Panc1 (cell line): ENCODE measurements around the gene GLIS2. TPM values are rescaled to one million over a fixed set of nuclear protein-coding genes. Genes with fewer than 3 reads are reported as not detected.

ENCODE experiments used
- ATAC-seq: fragments of 200-7000 bp; cut with Tn5 transposase; 2 replicates; pipeline ENCODE4 v1.9.1; 2020; ENCODE audit warnings: mild to moderate bottlenecking, moderate library complexity
- BruUV-seq: library from RNA; stranded (reverse); fragments of 400-500 nt; replicated peaks from 2 replicates; lab custom pipeline; 2021; lab: Mats Ljungman, UMichigan
- CTCF ChIA-PET: fragments of 300-600 bp; sonication (Branson Sonifier 250); formaldehyde crosslinking; loops from one replicate; lab custom pipeline; 2022; ENCODE audit warnings: antibody characterized with exemption; lab: Charles Lee
- POLR2A ChIA-PET: fragments of 300-600 bp; sonication (Branson Sonifier 250); formaldehyde crosslinking; loops from one replicate; lab custom pipeline; 2022; ENCODE audit warnings: antibody characterized with exemption; lab: Charles Lee
- DNase-seq: peaks from one replicate; pipeline ENCODE4 v3.0.0-alpha.2; 2010; ENCODE audit warnings: low read depth, low spot score
- H3K27ac ChIP-seq: 2 replicates; pipeline ENCODE4 v1.5.1; 2011; ENCODE audit warnings: mild to moderate bottlenecking, low read length, inconsistent platforms
- H3K27me3 ChIP-seq: fragments of 200-500 bp; sonication (Bioruptor generic); 2 replicates; pipeline ENCODE4 v1.6.0; 2014; ENCODE audit warnings: low read length, inconsistent platforms; ENCODE audit not compliant: control insufficient read depth, insufficient read depth
- H3K36me3 ChIP-seq: fragments of 200-500 bp; sonication (Bioruptor generic); 2 replicates; pipeline ENCODE4 v1.5.1; 2014; ENCODE audit warnings: inconsistent platforms, mild to moderate bottlenecking, low read length, moderate library complexity; ENCODE audit not compliant: control insufficient read depth, insufficient read depth
- H3K4me1 ChIP-seq: 2 replicates; pipeline ENCODE4 v1.5.1; 2011; ENCODE audit warnings: inconsistent platforms, mild to moderate bottlenecking, low read length, moderate library complexity; ENCODE audit not compliant: control insufficient read depth, insufficient read depth
- H3K4me3 ChIP-seq, 2 experiments: 2 replicates each; pipeline ENCODE4 v1.5.1; 2011 to 2012; ENCODE audit warnings: low read depth in 2 of 2, low read length in 2 of 2, mild to moderate bottlenecking in 2 of 2, inconsistent platforms in 1 of 2, moderate library complexity in 1 of 2
- H3K9me3 ChIP-seq: fragments of 200-500 bp; sonication (Bioruptor generic); 2 replicates; pipeline ENCODE4 v1.5.1; 2014; ENCODE audit warnings: low read depth, mild to moderate bottlenecking, inconsistent platforms, low read length, moderate library complexity; ENCODE audit not compliant: control insufficient read depth, insufficient read depth
- POLR2AphosphoS5 ChIP-seq: IDR thresholded peaks from 2 replicates; pipeline ENCODE4 v1.6.1; 2012; ENCODE audit warnings: mild to moderate bottlenecking, low read depth, low read length, moderate library complexity
- SIN3A ChIP-seq: IDR thresholded peaks from 2 replicates; pipeline ENCODE4 v1.6.1; 2012; ENCODE audit warnings: low read depth, mild to moderate bottlenecking, low read length, moderate library complexity, borderline replicate concordance; ENCODE audit not compliant: insufficient read depth
- TCF7L2 ChIP-seq: IDR thresholded peaks from 2 replicates; pipeline ENCODE4 v1.6.1; 2011; ENCODE audit warnings: mild to moderate bottlenecking, low read depth, low read length, inconsistent platforms
- in situ Hi-C: cut with HindIII; loops from 2 replicates; pipeline ENCODE4 v1.10.0; 2016; ENCODE audit warnings: low sequenced_read_pairs, low pct_unique_long_range_greater_than_20kb
- intact Hi-C: fragments of 100-400 bp; cut with micrococcal nuclease; formaldehyde crosslinking; loops from one replicate; pipeline ENCODE4 v1.10.0; 2022; ENCODE audit not compliant: unreplicated experiment
- total RNA-seq: library from RNA; stranded (reverse); gene quantifications from one replicate; pipeline ENCODE4 v1.2.1, GENCODE V29; 2021; ENCODE audit not compliant: unreplicated experiment
- TF ChIP-seq, protein P1 (sequence below): fragments of 450-650 bp; IDR thresholded peaks from 2 replicates; pipeline ENCODE4 v1.5.1; 2017; ENCODE audit warnings: mild to moderate bottlenecking
- TF ChIP-seq, protein P2 (sequence below), 2 experiments: IDR thresholded peaks; 2 replicates each; pipeline ENCODE4 v1.6.1; 2011 to 2012; ENCODE audit warnings: low read depth in 2 of 2, control low read depth in 1 of 2, low read length in 1 of 2, mild to moderate bottlenecking in 1 of 2, moderate library complexity in 1 of 2; ENCODE audit not compliant: insufficient read depth in 1 of 2

Gene GLIS2
- total RNA-seq, 1 experiment from 2014 or later, result 87.3 TPM

DNA sequence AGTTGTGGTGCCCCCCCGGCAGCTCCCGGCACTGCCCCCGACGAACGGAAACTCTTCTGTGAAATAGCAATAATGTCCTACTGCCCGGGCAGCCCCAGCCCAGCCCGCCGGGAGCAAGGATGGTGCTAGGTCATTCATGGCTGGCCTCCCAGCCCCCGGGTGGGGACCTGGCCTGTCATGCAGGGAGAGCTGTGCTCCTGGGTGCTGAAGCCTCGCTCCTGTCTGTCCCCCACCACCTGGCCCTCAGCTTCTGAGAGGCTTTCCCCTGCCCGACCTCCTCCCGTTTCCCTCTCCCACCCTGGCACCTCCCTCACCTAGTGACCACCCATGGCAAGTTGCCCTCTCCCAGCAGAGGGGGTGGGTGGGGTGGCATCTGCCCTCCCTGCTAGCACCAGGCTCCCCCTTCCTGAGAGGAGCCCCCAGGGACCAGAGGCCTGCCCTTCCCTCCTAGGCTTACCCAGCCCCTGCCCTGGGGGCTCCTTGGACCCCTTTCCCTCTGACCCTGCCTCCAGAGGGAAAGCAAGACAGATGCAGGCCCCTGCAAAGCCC lies 21.7 kb downstream of the GLIS2 start:
- H3K27me3 ChIP-seq, result no peaks in the 10 kb centered on the region
- DNase-seq, result no peak
- ChIA-PET POLR2A (interaction anchor here (0.6 kb wide), 1 partner anchor 13 kb away, joined by 3 read pairs; no protein-coding TSS in a partner anchor), CTCF (interaction anchor here (0.7 to 1.1 kb wide), 2 partner anchors 49 to 84 kb away, joined by 4 to 6 read pairs; no protein-coding TSS in a partner anchor)
- intact Hi-C loops (loop anchor here (5.0 kb wide), 1 partner anchor 65 kb away; the partner anchor contains the start of gene TFAP4), in situ Hi-C loops (no loop called here)
- no peaks in the 10 kb centered on the region; the same call in none of the 2 replicates for H3K36me3 ChIP-seq
- peak; percentile 18 for ATAC-seq
- BruUV-seq, result TSS peak; percentile 31
- H3K9me3 ChIP-seq, result no peaks in the 10 kb centered on the region
- peak overlapping the region; percentile 80 for H3K27ac ChIP-seq
- TF ChIP-seq POLR2AphosphoS5 (peak; percentile 37; the same call in 1 of the 2 replicates), TCF7L2 (no peak)
- TF ChIP-seq, protein P1, sequence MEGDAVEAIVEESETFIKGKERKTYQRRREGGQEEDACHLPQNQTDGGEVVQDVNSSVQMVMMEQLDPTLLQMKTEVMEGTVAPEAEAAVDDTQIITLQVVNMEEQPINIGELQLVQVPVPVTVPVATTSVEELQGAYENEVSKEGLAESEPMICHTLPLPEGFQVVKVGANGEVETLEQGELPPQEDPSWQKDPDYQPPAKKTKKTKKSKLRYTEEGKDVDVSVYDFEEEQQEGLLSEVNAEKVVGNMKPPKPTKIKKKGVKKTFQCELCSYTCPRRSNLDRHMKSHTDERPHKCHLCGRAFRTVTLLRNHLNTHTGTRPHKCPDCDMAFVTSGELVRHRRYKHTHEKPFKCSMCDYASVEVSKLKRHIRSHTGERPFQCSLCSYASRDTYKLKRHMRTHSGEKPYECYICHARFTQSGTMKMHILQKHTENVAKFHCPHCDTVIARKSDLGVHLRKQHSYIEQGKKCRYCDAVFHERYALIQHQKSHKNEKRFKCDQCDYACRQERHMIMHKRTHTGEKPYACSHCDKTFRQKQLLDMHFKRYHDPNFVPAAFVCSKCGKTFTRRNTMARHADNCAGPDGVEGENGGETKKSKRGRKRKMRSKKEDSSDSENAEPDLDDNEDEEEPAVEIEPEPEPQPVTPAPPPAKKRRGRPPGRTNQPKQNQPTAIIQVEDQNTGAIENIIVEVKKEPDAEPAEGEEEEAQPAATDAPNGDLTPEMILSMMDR, result no peak
- no peak overlapping the region for H3K4me3 ChIP-seq
- H3K4me1 ChIP-seq, result peaks cover 53% of the 10 kb centered on the region

DNA sequence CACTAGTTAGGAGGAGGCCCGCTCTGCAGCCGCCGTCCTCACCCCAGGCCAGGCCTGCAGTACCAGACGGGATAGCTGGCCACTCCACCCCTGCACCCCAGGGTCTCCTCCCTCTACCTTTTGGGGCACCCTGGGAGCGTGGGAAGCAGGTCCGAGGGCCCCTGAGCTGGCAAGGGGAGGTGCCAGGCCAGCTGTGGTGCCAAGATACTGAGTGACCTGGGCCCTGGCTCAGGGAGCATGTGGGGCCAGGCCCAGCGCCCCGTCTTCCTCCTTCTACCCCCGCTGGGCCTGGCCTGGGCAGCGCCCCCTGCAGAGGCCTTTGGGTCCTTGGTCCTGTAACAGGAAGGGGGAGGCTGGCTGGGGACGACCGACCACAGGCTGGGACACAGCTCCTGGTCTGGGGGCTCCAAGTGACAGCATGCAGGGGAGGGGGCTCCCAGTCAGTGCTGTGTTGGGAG lies 22.3 kb downstream of the GLIS2 start:
- Histone ChIP-seq H3K27ac (peak overlapping the region; percentile 80), H3K9me3 (no peaks in the 10 kb centered on the region), H3K27me3 (no peaks in the 10 kb centered on the region), H3K36me3 (no peaks in the 10 kb centered on the region; the same call in 1 of the 2 replicates), H3K4me3 (no peak overlapping the region), H3K4me1 (peaks cover 53% of the 10 kb centered on the region)
- ChIA-PET CTCF (interaction anchor here (0.7 to 2.5 kb wide), 5 partner anchors 29 to 78 kb away, joined by 3 to 12 read pairs (median 5); no protein-coding TSS in a partner anchor), POLR2A (interaction anchor here (0.6 kb wide), 1 partner anchor 12 kb away, joined by 3 read pairs; no protein-coding TSS in a partner anchor)
- no peak for TF ChIP-seq TCF7L2
- TF ChIP-seq, protein P2, sequence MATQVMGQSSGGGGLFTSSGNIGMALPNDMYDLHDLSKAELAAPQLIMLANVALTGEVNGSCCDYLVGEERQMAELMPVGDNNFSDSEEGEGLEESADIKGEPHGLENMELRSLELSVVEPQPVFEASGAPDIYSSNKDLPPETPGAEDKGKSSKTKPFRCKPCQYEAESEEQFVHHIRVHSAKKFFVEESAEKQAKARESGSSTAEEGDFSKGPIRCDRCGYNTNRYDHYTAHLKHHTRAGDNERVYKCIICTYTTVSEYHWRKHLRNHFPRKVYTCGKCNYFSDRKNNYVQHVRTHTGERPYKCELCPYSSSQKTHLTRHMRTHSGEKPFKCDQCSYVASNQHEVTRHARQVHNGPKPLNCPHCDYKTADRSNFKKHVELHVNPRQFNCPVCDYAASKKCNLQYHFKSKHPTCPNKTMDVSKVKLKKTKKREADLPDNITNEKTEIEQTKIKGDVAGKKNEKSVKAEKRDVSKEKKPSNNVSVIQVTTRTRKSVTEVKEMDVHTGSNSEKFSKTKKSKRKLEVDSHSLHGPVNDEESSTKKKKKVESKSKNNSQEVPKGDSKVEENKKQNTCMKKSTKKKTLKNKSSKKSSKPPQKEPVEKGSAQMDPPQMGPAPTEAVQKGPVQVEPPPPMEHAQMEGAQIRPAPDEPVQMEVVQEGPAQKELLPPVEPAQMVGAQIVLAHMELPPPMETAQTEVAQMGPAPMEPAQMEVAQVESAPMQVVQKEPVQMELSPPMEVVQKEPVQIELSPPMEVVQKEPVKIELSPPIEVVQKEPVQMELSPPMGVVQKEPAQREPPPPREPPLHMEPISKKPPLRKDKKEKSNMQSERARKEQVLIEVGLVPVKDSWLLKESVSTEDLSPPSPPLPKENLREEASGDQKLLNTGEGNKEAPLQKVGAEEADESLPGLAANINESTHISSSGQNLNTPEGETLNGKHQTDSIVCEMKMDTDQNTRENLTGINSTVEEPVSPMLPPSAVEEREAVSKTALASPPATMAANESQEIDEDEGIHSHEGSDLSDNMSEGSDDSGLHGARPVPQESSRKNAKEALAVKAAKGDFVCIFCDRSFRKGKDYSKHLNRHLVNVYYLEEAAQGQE (IDR thresholded peaks at IDR 0.05; ENCODE audit: insufficient read depth in 1 of 2, low read depth in 2 of 2, low read length in 1 of 2), result no peak
- TF ChIP-seq, protein P1, result peak; percentile 72; the same call in 1 of the 2 replicates
- TF ChIP-seq POLR2AphosphoS5, result peak; percentile 30
- TF ChIP-seq SIN3A, result peak; percentile 23; the same call in 1 of the 2 replicates
- in situ Hi-C loops, result no loop called here
- ATAC-seq, result peak; percentile 36
- no TSS peak for BruUV-seq
- intact Hi-C loops, result loop anchor here (5.0 kb wide), 1 partner anchor 66 kb away; the partner anchor contains the start of gene TFAP4
- no peak for DNase-seq
